A549 treated with dexamethasone at 1 μM for 4 hours (cell line): ENCODE results near the gene FAM47E. TPM values are rescaled to one million over a fixed set of nuclear protein-coding genes. Genes with fewer than 3 reads are reported as not detected.

Experiments
- total RNA-seq: library from RNA; stranded (reverse); fragments of 200-300 nt; extraction: Qiagen RNA extraction; gene quantifications from 5 replicates; pipeline ENCODE4 v1.2.3, GENCODE V29; 2022

Gene FAM47E
- total RNA-seq, result 0.08 to 0.36 TPM (median 0.22 TPM) in 5 replicates

GRCh38 chr4:76251441-76252270, at the start of gene FAM47E:
FAM47E (plus strand) TSS chr4:76251721; CDS start chr4:76251747, 26 bp downstream.

GRCh38 chr4:76213415-76214176, 37.9 kb upstream of the FAM47E start, which contains the start of gene SCARB2:
SCARB2 (minus strand) TSS chr4:76213824; CDS start chr4:76213543, 281 bp downstream.

GRCh38 chr4:76305971-76306881, 54.7 kb downstream of the FAM47E start, which contains the start of gene STBD1:
STBD1 (plus strand) TSS chr4:76306733; CDS start chr4:76306770, 37 bp downstream.

Other genes starting within 250 kb of the FAM47E start
- gene CXCL9, start 244.2 kb upstream of the FAM47E start, total RNA-seq, result not detected in 5 replicates
- 0.08 to 0.12 TPM (median 0.11 TPM) in 3 of 5 replicates, not detected in the others for gene CXCL10, start 228.2 kb upstream of the FAM47E start, total RNA-seq
- gene CXCL11, start 215.7 kb upstream of the FAM47E start, total RNA-seq, result 0.07 to 0.31 TPM (median 0.18 TPM) in 5 replicates
- not detected in 5 replicates for gene ART3, start 177.0 kb upstream of the FAM47E start, total RNA-seq
- gene NUP54, start 103.3 kb upstream of the FAM47E start, total RNA-seq, result 26.1 to 40.3 TPM (median 28.8 TPM) in 5 replicates
- 44.3 to 61.8 TPM (median 53.6 TPM) in 5 replicates for gene SCARB2, start 37.9 kb upstream of the FAM47E start, total RNA-seq
- 11.9 to 13.8 TPM (median 13.3 TPM) in 5 replicates for gene STBD1, start 55.0 kb downstream of the FAM47E start, total RNA-seq
- 0.02 TPM in 1 of 5 replicates, not detected in the others for gene CCDC158, start 169.4 kb downstream of the FAM47E start, total RNA-seq
- gene SHROOM3, start 183.5 kb downstream of the FAM47E start, total RNA-seq, result 9.5 to 19.2 TPM (median 17.3 TPM) in 5 replicates